ENCODE results near the gene RASGEF1B.
A peak's percentile ranks its signal among the peaks of the same experiment; 100 is the strongest.
"Not testable (repeated sequence)": the region's sequence is repeated elsewhere in the genome, so short reads cannot be mapped to it uniquely, and the experiment has no call there.

RASGEF1B gene

GRCh38 chr4:81432825-81433224 lies 38.9 kb downstream of the RASGEF1B start:
- DNase-seq (ENCODE audit: low read depth in 2 of 2), result no peak

- DNase-seq (ENCODE audit: low read depth in 2 of 2), result no peak
These were observed 39.7 kb downstream of the RASGEF1B start for GRCh38 chr4:81431971-81432370.

GRCh38 chr4:81429607-81430006 lies 42.1 kb downstream of the RASGEF1B start:
- no peak for DNase-seq (ENCODE audit: low read depth in 2 of 2)

GRCh38 chr4:81429031-81429430 lies 42.7 kb downstream of the RASGEF1B start:
- DNase-seq (ENCODE audit: low read depth in 2 of 2), result no peak

- DNase-seq (ENCODE audit: low read depth in 2 of 2), result no peak
These were observed 43.7 kb downstream of the RASGEF1B start for GRCh38 chr4:81428002-81428401.

GRCh38 chr4:81427344-81427821 lies 44.3 kb downstream of the RASGEF1B start:
- DNase-seq (ENCODE audit: low read depth in 2 of 2), result no peak

- no peak for DNase-seq (ENCODE audit: low read depth in 2 of 2)
These were observed 44.9 kb downstream of the RASGEF1B start for GRCh38 chr4:81426770-81427289.

GRCh38 chr4:81424816-81425755 lies 46.6 kb downstream of the RASGEF1B start:
- DNase-seq (ENCODE audit: low read depth in 2 of 2), result no peak

GRCh38 chr4:81424336-81424735 lies 47.4 kb downstream of the RASGEF1B start:
- no peak for DNase-seq (ENCODE audit: low read depth in 2 of 2)

GRCh38 chr4:81422595-81422994 lies 49.1 kb downstream of the RASGEF1B start:
- DNase-seq (ENCODE audit: low read depth in 2 of 2), result no peak

- no peak for DNase-seq (ENCODE audit: low read depth in 2 of 2)
These were observed 50.1 kb downstream of the RASGEF1B start for GRCh38 chr4:81421346-81422218.

GRCh38 chr4:81418572-81418971 lies 53.1 kb downstream of the RASGEF1B start:
- DNase-seq (ENCODE audit: low read depth in 2 of 2), result no peak

GRCh38 chr4:81412946-81413495 lies 58.7 kb downstream of the RASGEF1B start:
- no peak for DNase-seq (ENCODE audit: low read depth in 2 of 2)

GRCh38 chr4:81410680-81411079 lies 61.0 kb downstream of the RASGEF1B start:
- no peak for DNase-seq (ENCODE audit: low read depth in 2 of 2)

- DNase-seq (ENCODE audit: low read depth in 2 of 2), result no peak
These were observed 61.9 kb downstream of the RASGEF1B start for GRCh38 chr4:81409836-81410235.

- DNase-seq (ENCODE audit: low read depth in 2 of 2), result no peak
These were observed 63.4 kb downstream of the RASGEF1B start for GRCh38 chr4:81408341-81408740.

- DNase-seq (ENCODE audit: low read depth in 2 of 2), result no peak
These were observed 64.0 kb downstream of the RASGEF1B start for GRCh38 chr4:81407726-81408125.

GRCh38 chr4:81406481-81406880 lies 65.2 kb downstream of the RASGEF1B start:
- DNase-seq (ENCODE audit: low read depth in 2 of 2), result not testable (repeated sequence)

GRCh38 chr4:81405900-81406401 lies 65.8 kb downstream of the RASGEF1B start:
- DNase-seq (ENCODE audit: low read depth in 2 of 2), result peak in 1 of 2 donors; percentile 3

GRCh38 chr4:81404741-81405140 lies 67.0 kb downstream of the RASGEF1B start:
- no peak for DNase-seq (ENCODE audit: low read depth in 2 of 2)

- no peak for DNase-seq (ENCODE audit: low read depth in 2 of 2)
These were observed 67.4 kb downstream of the RASGEF1B start for GRCh38 chr4:81404294-81404693.
